Measurements from ENCODE around the gene HAUS7.

GRCh38 chrX:153457136-153457825 is 13.1 kb downstream of the HAUS7 start:
- no peak for TF ChIP-seq POLR2AphosphoS5 (IDR thresholded peaks at IDR 0.05; ENCODE audit: low read depth)
- TF ChIP-seq EZH2 (IDR thresholded peaks at IDR 0.05; ENCODE audit: low read depth, unreplicated experiment), result no peak
- no peak for TF ChIP-seq CTCF (conservative IDR thresholded peaks at IDR 0.05; ENCODE audit: low read depth in 2 of 2)
- TF ChIP-seq JUNB (IDR thresholded peaks at IDR 0.05; ENCODE audit: unreplicated experiment), result no peak

All from GM23338 (cell line).